Kidney tubule cell (primary cell): ENCODE data around the gene SHMT1.
"Not testable (repeated sequence)": the region's sequence is repeated elsewhere in the genome, so short reads cannot be mapped to it uniquely, and the experiment has no call there.

Source experiments
- DNase-seq: peaks from one replicate; pipeline ENCODE4 v3.0.0-alpha.2; 2018; ENCODE audit warnings: low spot score

SHMT1 gene

GRCh38 chr17:18378205-18378505 is 14.8 kb upstream of the SHMT1 start:
- DNase-seq, result no peak

GRCh38 chr17:18377437-18378204 is 14.3 kb upstream of the SHMT1 start, which contains the start of gene EVPLL:
Gene EVPLL (plus strand): TSS chr17:18377778. CDS start chr17:18380938, 3,160 bp downstream.
- peak; percentile 66 for DNase-seq

- no peak for DNase-seq
These were observed 10.9 kb upstream of the SHMT1 start for GRCh38 chr17:18374216-18374615.

GRCh38 chr17:18373181-18373580 is 9.8 kb upstream of the SHMT1 start:
- DNase-seq, result not testable (repeated sequence)

GRCh38 chr17:18371455-18371854 is 8.1 kb upstream of the SHMT1 start:
- DNase-seq, result no peak

GRCh38 chr17:18370761-18371160 is 7.4 kb upstream of the SHMT1 start:
- no peak for DNase-seq

GRCh38 chr17:18368946-18369345 is 5.6 kb upstream of the SHMT1 start:
- no peak for DNase-seq

GRCh38 chr17:18364166-18364565 is 816 bp upstream of the SHMT1 start:
- no peak for DNase-seq

- DNase-seq, result peak; percentile 82
These were observed 651 bp downstream of the SHMT1 start for GRCh38 chr17:18362698-18363100.

GRCh38 chr17:18361837-18362697 is 1.3 kb downstream of the SHMT1 start:
- no peak for DNase-seq

GRCh38 chr17:18360518-18360917 is 2.8 kb downstream of the SHMT1 start:
- no peak for DNase-seq

- no peak for DNase-seq
These were observed 6.7 kb downstream of the SHMT1 start for GRCh38 chr17:18356624-18357023.

- DNase-seq, result no peak
These were observed 9.8 kb downstream of the SHMT1 start for GRCh38 chr17:18353541-18353940.

GRCh38 chr17:18344021-18344420 is 19.3 kb downstream of the SHMT1 start:
- DNase-seq, result no peak

GRCh38 chr17:18339933-18340332 is 23.4 kb downstream of the SHMT1 start:
- DNase-seq, result no peak

- DNase-seq, result not testable (repeated sequence)
These were observed 25.2 kb downstream of the SHMT1 start for GRCh38 chr17:18338158-18338557.

- DNase-seq, result peak; percentile 28
These were observed 30.4 kb downstream of the SHMT1 start for GRCh38 chr17:18332909-18333489.

GRCh38 chr17:18331879-18332278 is 31.5 kb downstream of the SHMT1 start:
- DNase-seq, result no peak

GRCh38 chr17:18328643-18329204 is 34.6 kb downstream of the SHMT1 start:
- no peak for DNase-seq

- no peak for DNase-seq
These were observed 35.8 kb downstream of the SHMT1 start for GRCh38 chr17:18327556-18327955.

GRCh38 chr17:18327093-18327492 is 36.3 kb downstream of the SHMT1 start:
- DNase-seq, result no peak

- no peak for DNase-seq
These were observed 36.8 kb downstream of the SHMT1 start for GRCh38 chr17:18326572-18326971.

- DNase-seq, result no peak
These were observed 37.3 kb downstream of the SHMT1 start for GRCh38 chr17:18326039-18326438.
